ENCODE measurements around the gene MEA1.

DNA sequence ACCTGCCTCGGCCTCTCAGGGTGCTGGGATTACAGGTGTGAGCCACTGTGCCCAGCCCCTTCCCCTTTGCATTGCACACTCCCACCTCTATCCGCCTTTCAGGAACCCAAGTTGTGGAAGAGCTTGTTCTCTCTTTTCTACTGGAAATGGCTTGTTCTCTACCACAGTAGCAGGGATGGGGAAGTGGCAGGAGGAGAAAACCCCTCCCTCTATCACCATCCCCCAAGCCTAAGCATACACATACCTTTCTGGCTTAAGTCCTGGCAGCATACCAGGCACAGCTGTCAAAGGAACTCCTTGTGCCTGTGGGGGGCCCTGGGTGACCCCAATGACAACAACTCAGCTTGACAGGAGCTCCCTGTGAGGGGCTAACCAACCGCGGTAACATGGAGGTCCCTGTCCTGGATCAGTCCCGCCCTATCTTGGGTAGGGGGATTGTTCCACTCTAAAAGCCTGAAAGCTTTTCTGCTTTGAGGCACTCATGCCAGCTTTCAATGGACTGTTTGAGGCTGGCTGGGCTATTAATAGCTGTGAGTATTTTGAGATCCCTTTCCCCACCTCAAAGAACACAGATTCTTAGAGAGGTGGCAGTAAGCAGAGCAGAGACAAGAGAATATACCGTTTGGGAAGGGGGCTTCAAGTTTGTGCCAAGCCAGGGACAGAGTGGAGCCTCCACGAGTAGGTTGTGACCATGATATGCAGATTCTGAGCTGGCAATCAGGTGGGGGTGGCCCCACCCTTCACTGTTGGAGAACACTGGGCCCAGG is 2.6 kb upstream of the MEA1 start:
- TF ChIP-seq POLR2A (IDR thresholded peaks at IDR 0.05) (no peak), CTCF (IDR thresholded peaks at IDR 0.05) (no peak)

Measured in transverse colon (tissue), 3 donors.